Mammary epithelial cell (primary cell): Measurements from ENCODE around the gene SMS.

Experiments used
- CTCF ChIP-seq, 2 donors: IDR thresholded peaks in 1 of 2; conservative IDR thresholded peaks in 1 of 2; 2 replicates each; pipeline ENCODE4 v1.5.1; 2011 to 2012; ENCODE audit warnings: inconsistent platforms in 2 of 2, low read length in 2 of 2, mild to moderate bottlenecking in 2 of 2, control low read depth in 1 of 2, low read depth in 1 of 2; ENCODE audit not compliant: insufficient read depth in 1 of 2; ENCODE audit errors: extremely low read depth in 1 of 2
- EZH2 ChIP-seq: IDR thresholded peaks from 2 replicates; pipeline ENCODE4 v1.6.1; 2012; ENCODE audit warnings: low read length, inconsistent platforms, borderline replicate concordance

GRCh38 chrX:21947671-21948070 is 7.2 kb downstream of the SMS start:
- TF ChIP-seq CTCF (conservative IDR thresholded peaks at IDR 0.05 in 1 of 2, IDR thresholded peaks at IDR 0.05 in 1 of 2; ENCODE audit: extremely low read depth in 1 of 2, insufficient read depth in 1 of 2, low read depth in 1 of 2, low read length in 2 of 2) = no peak
- TF ChIP-seq EZH2 = no peak
